Ramos (cell line): ENCODE results near the gene DNAJC28.

Source experiments
- in situ Hi-C: fragments of 300-500 bp; cut with MboI; formaldehyde crosslinking; loops from one replicate; pipeline ENCODE4 v1.14.3; 2022; ENCODE audit warnings: low sequenced_read_pairs; ENCODE audit not compliant: unreplicated experiment

Gene DNAJC28

GRCh38 chr21:33443194-33443593, 48.3 kb downstream of the DNAJC28 start:
- in situ Hi-C loops, result loop anchor here (5.0 kb wide), 1 partner anchor 241 kb away; no protein-coding TSS in a partner anchor

- in situ Hi-C loops, result loop anchor here (5.0 kb wide), 1 partner anchor 239 kb away; no protein-coding TSS in a partner anchor
Observed at GRCh38 chr21:33441489-33442477, 49.7 kb downstream of the DNAJC28 start.
